H9 (cell line): Measurements from ENCODE around the gene RAB11B. TPM values are rescaled to one million over a fixed set of nuclear protein-coding genes. Genes with fewer than 3 reads are reported as not detected.

Experiments
- DNase-seq: peaks from one replicate; pipeline ENCODE4 v3.0.0-alpha.2; 2017
- H2AFZ ChIP-seq: one replicate; pipeline ENCODE4 v1.6.1; 2013; ENCODE audit warnings: mild to moderate bottlenecking, low read length, control low read depth, moderate library complexity
- H2AK5ac ChIP-seq: 2 replicates; pipeline ENCODE4 v1.6.1; 2013; ENCODE audit warnings: low read length, control low read depth, mixed read lengths; ENCODE audit not compliant: insufficient read length
- H2BK120ac ChIP-seq: one replicate; pipeline ENCODE4 v1.6.1; 2013; ENCODE audit warnings: low read depth, mild to moderate bottlenecking, low read length, control low read depth, inconsistent platforms; ENCODE audit not compliant: poor library complexity, severe bottlenecking
- H2BK12ac ChIP-seq: 2 replicates; pipeline ENCODE4 v1.6.1; 2013; ENCODE audit warnings: low read length, control low read depth, mixed read lengths, low read depth; ENCODE audit not compliant: insufficient read length
- H2BK15ac ChIP-seq: 2 replicates; pipeline ENCODE4 v1.6.1; 2013; ENCODE audit warnings: low read depth, low read length, control low read depth
- H2BK20ac ChIP-seq: one replicate; pipeline ENCODE4 v1.6.1; 2013; ENCODE audit warnings: low read depth, mild to moderate bottlenecking, low read length, control low read depth, inconsistent platforms; ENCODE audit not compliant: poor library complexity, severe bottlenecking
- H2BK5ac ChIP-seq: 2 replicates; pipeline ENCODE4 v1.6.1; 2013; ENCODE audit warnings: low read length, control low read depth, mixed read lengths; ENCODE audit not compliant: insufficient read length
- H3K14ac ChIP-seq: 2 replicates; pipeline ENCODE4 v1.6.1; 2013; ENCODE audit warnings: low read length, control low read depth; ENCODE audit not compliant: insufficient read depth
- H3K18ac ChIP-seq: 2 replicates; pipeline ENCODE4 v1.6.1; 2013; ENCODE audit warnings: low read depth, mild to moderate bottlenecking, mixed read lengths, low read length, control low read depth; ENCODE audit not compliant: insufficient read length
- H3K23ac ChIP-seq: 2 replicates; pipeline ENCODE4 v1.6.1; 2013; ENCODE audit warnings: low read length, control low read depth, mixed read lengths, low read depth; ENCODE audit not compliant: insufficient read length
- H3K23me2 ChIP-seq: 2 replicates; pipeline ENCODE4 v1.6.1; 2013; ENCODE audit warnings: low read depth, mild to moderate bottlenecking, mixed read lengths, low read length, control low read depth; ENCODE audit not compliant: insufficient read length, poor library complexity, severe bottlenecking
- H3K27ac ChIP-seq: 2 replicates; pipeline ENCODE4 v1.5.1; 2013; ENCODE audit warnings: low read length, control low read depth, mixed read lengths, low read depth; ENCODE audit not compliant: insufficient read length
- H3K27me3 ChIP-seq: 2 replicates; pipeline ENCODE4 v1.6.1; 2013; ENCODE audit warnings: low read length, control low read depth, inconsistent platforms; ENCODE audit not compliant: insufficient read depth
- H3K4ac ChIP-seq: 2 replicates; pipeline ENCODE4 v1.6.1; 2013; ENCODE audit warnings: low read depth, mild to moderate bottlenecking, control low read depth, inconsistent platforms, low read length, moderate library complexity
- H3K4me1 ChIP-seq: 2 replicates; pipeline ENCODE4 v1.6.1; 2013; ENCODE audit warnings: low read length, control low read depth, inconsistent platforms; ENCODE audit not compliant: insufficient read depth
- H3K4me2 ChIP-seq: 2 replicates; pipeline ENCODE4 v1.6.1; 2013; ENCODE audit warnings: low read length, control low read depth, mixed read lengths; ENCODE audit not compliant: insufficient read length, insufficient read depth
- H3K56ac ChIP-seq: 2 replicates; pipeline ENCODE4 v1.6.1; 2013; ENCODE audit warnings: low read depth, mild to moderate bottlenecking, mixed read lengths, low read length, control low read depth; ENCODE audit not compliant: insufficient read length
- H3K79me1 ChIP-seq: 2 replicates; pipeline ENCODE4 v1.6.1; 2013; ENCODE audit warnings: low read depth, mild to moderate bottlenecking, moderate library complexity, low read length, control low read depth, inconsistent platforms; ENCODE audit not compliant: insufficient read depth, poor library complexity, severe bottlenecking
- H3K79me2 ChIP-seq: 2 replicates; pipeline ENCODE4 v1.6.1; 2013; ENCODE audit warnings: low read length, control low read depth, inconsistent platforms; ENCODE audit not compliant: insufficient read depth
- H3K9ac ChIP-seq: 2 replicates; pipeline ENCODE4 v1.6.1; 2013; ENCODE audit warnings: low read length, control low read depth, mixed read lengths; ENCODE audit not compliant: insufficient read length; ENCODE audit errors: extremely low read depth
- H3K9me3 ChIP-seq: one replicate; pipeline ENCODE4 v1.6.1; 2013; ENCODE audit warnings: low read depth, low read length, inconsistent platforms; ENCODE audit not compliant: control insufficient read depth
- H3T11ph ChIP-seq: one replicate; pipeline ENCODE4 v1.6.1; 2013; ENCODE audit warnings: mild to moderate bottlenecking, low read length, control low read depth, inconsistent platforms
- H4K20me1 ChIP-seq: one replicate; pipeline ENCODE4 v1.6.1; 2013; ENCODE audit not compliant: control insufficient read depth, insufficient read length, insufficient read depth
- H4K5ac ChIP-seq: 2 replicates; pipeline ENCODE4 v1.6.1; 2013; ENCODE audit warnings: low read depth, mild to moderate bottlenecking, mixed read lengths, low read length, control low read depth; ENCODE audit not compliant: insufficient read length
- H4K8ac ChIP-seq: replicated peaks from 2 replicates; pipeline ENCODE4 v1.6.1; 2013; ENCODE audit warnings: low read length, control low read depth, mixed read lengths, low read depth; ENCODE audit not compliant: insufficient read length
- H4K91ac ChIP-seq: 2 replicates; pipeline ENCODE4 v1.6.1; 2013; ENCODE audit warnings: low read depth, mild to moderate bottlenecking, moderate library complexity, mixed read lengths, low read length, control low read depth; ENCODE audit not compliant: insufficient read length
- H3K27ac Mint-ChIP-seq, 3 experiments: 2 replicates in 2 of 3; 3 replicates in 1 of 3; pipeline ENCODE4 v1.8.0; 2020 to 2021; ENCODE audit warnings: mixed read lengths in 3 of 3, mild to moderate bottlenecking in 1 of 3, moderate library complexity in 1 of 3
- H3K27me3 Mint-ChIP-seq: 2 replicates; pipeline ENCODE4 v1.8.0; 2021; ENCODE audit warnings: low read depth, mild to moderate bottlenecking, moderate library complexity, mixed read lengths
- H3K36me3 Mint-ChIP-seq, 3 experiments: 2 replicates in 2 of 3; 3 replicates in 1 of 3; pipeline ENCODE4 v1.8.0; 2020 to 2021; ENCODE audit warnings: low read depth in 3 of 3, mixed read lengths in 3 of 3; ENCODE audit not compliant: insufficient read depth in 1 of 3
- H3K4me1 Mint-ChIP-seq, 2 experiments: 2 replicates each; pipeline ENCODE4 v1.8.0; 2020; ENCODE audit warnings: mixed read lengths in 2 of 2
- H3K4me3 Mint-ChIP-seq, 2 experiments: 2 replicates in 1 of 2; 3 replicates in 1 of 2; pipeline ENCODE4 v1.8.0; 2020 to 2021; ENCODE audit warnings: mild to moderate bottlenecking in 2 of 2, mixed read lengths in 2 of 2, moderate library complexity in 1 of 2
- H3K9me3 Mint-ChIP-seq, 2 experiments: 2 replicates in 1 of 2; 3 replicates in 1 of 2; pipeline ENCODE4 v1.8.0; 2020; ENCODE audit warnings: mild to moderate bottlenecking in 2 of 2, mixed read lengths in 2 of 2, moderate library complexity in 1 of 2
- WGBS: extraction: QIAGEN DNeasy Blood & Tissue Kit; methylation state at CpG from one replicate; pipeline ENCODE4 v1.1.7; 2013; ENCODE audit warnings: missing lambda C conversion rate, low lambda C conversion rate, mixed read lengths; ENCODE audit not compliant: insufficient read length; ENCODE audit errors: extremely low coverage; 5-methylcytosine and 5-hydroxymethylcytosine counted together
- total RNA-seq: library from RNA; stranded (reverse); gene quantifications from 2 replicates; pipeline ENCODE4 v1.2.1, GENCODE V29; 2021
- TF ChIP-seq, protein P1 (sequence below): fragments of 200-600 bp; sonication (generic); conservative IDR thresholded peaks from 3 replicates; pipeline ENCODE4 v1.8.0; 2021; ENCODE audit warnings: antibody characterized with exemption, mild to moderate bottlenecking

Gene RAB11B
- total RNA-seq, 1 experiment from 2014 or later, result 106 TPM

GRCh38 chr19:8357007-8357521 is 33.1 kb upstream of the RAB11B start:
- no peak overlapping the region for H3T11ph ChIP-seq
- peaks cover 6 to 7% of the 10 kb centered on the region in 2 experiments for H3K4me1 Mint-ChIP-seq
- no peaks in the 10 kb centered on the region for H3K4me1 ChIP-seq
- no peak overlapping the region for H3K14ac ChIP-seq
- TF ChIP-seq, protein P1, sequence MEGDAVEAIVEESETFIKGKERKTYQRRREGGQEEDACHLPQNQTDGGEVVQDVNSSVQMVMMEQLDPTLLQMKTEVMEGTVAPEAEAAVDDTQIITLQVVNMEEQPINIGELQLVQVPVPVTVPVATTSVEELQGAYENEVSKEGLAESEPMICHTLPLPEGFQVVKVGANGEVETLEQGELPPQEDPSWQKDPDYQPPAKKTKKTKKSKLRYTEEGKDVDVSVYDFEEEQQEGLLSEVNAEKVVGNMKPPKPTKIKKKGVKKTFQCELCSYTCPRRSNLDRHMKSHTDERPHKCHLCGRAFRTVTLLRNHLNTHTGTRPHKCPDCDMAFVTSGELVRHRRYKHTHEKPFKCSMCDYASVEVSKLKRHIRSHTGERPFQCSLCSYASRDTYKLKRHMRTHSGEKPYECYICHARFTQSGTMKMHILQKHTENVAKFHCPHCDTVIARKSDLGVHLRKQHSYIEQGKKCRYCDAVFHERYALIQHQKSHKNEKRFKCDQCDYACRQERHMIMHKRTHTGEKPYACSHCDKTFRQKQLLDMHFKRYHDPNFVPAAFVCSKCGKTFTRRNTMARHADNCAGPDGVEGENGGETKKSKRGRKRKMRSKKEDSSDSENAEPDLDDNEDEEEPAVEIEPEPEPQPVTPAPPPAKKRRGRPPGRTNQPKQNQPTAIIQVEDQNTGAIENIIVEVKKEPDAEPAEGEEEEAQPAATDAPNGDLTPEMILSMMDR, result no peak
- H3K27me3 ChIP-seq, result no peaks in the 10 kb centered on the region
- H3K9me3 ChIP-seq, result no peaks in the 10 kb centered on the region
- no peak overlapping the region for H2BK20ac ChIP-seq
- no peaks in the 10 kb centered on the region for H3K79me2 ChIP-seq
- no peak overlapping the region for H3K27ac Mint-ChIP-seq
- no peak overlapping the region for H2AK5ac ChIP-seq
- H3K36me3 Mint-ChIP-seq, result no peaks in the 10 kb centered on the region
- H3K4me3 Mint-ChIP-seq, result no peak overlapping the region
- no peak overlapping the region for H3K23ac ChIP-seq
- no peak overlapping the region for H2BK15ac ChIP-seq
- no peaks in the 10 kb centered on the region for H3K79me1 ChIP-seq
- peaks cover 0 to 3% of the 10 kb centered on the region in 2 experiments; a peak in 2 of 5 replicates for H3K9me3 Mint-ChIP-seq
- WGBS, result no CpG with 5 or more reads among the region's 4 CpGs
- no peak overlapping the region for H3K9ac ChIP-seq
- no peak overlapping the region for H2BK5ac ChIP-seq
- H2AFZ ChIP-seq, result no peak overlapping the region
- no peak overlapping the region for H4K8ac ChIP-seq
- no peak overlapping the region for H2BK12ac ChIP-seq
- H4K91ac ChIP-seq, result no peak overlapping the region
- H3K18ac ChIP-seq, result no peak overlapping the region
- no peak overlapping the region for H3K4ac ChIP-seq
- H3K27me3 Mint-ChIP-seq, result peaks cover 5% of the 10 kb centered on the region
- H4K5ac ChIP-seq, result no peak overlapping the region
- H2BK120ac ChIP-seq, result no peak overlapping the region
- no peak for DNase-seq
- no peak overlapping the region for H3K27ac ChIP-seq
- no peaks in the 10 kb centered on the region for H4K20me1 ChIP-seq
- no peaks in the 10 kb centered on the region for H3K23me2 ChIP-seq
- H3K4me2 ChIP-seq, result no peak overlapping the region
- no peak overlapping the region for H3K56ac ChIP-seq
